Activated T-helper 17 cell treated with anti-CD3 and anti-CD28 coated beads, Interleukin-2, amount 50 U/mL, for 72 hours (primary cell): ENCODE data around the gene PDIK1L. TPM values are rescaled to one million over a fixed set of nuclear protein-coding genes. Genes with fewer than 3 reads are reported as not detected.

ENCODE experiments used
- ATAC-seq: fragments of 150-1000 bp; cut with Tn5 transposase; replicated peaks from 2 replicates; pipeline ENCODE4 v1.10.0; 2021; ENCODE audit warnings: mild to moderate bottlenecking, moderate library complexity
- H3K27ac Mint-ChIP-seq: one replicate; pipeline ENCODE4 v1.8.0; 2022; ENCODE audit warnings: mixed read lengths
- H3K27me3 Mint-ChIP-seq: one replicate; pipeline ENCODE4 v1.8.0; 2022; ENCODE audit warnings: mixed read lengths
- H3K36me3 Mint-ChIP-seq: one replicate; pipeline ENCODE4 v1.8.0; 2022; ENCODE audit warnings: low read depth, mild to moderate bottlenecking, mixed read lengths
- H3K4me1 Mint-ChIP-seq: one replicate; pipeline ENCODE4 v1.8.0; 2022; ENCODE audit warnings: mixed read lengths
- H3K4me3 Mint-ChIP-seq: one replicate; pipeline ENCODE4 v1.8.0; 2022; ENCODE audit warnings: mild to moderate bottlenecking, mixed read lengths
- H3K9me3 Mint-ChIP-seq: one replicate; pipeline ENCODE4 v1.8.0; 2022; ENCODE audit warnings: mixed read lengths
- total RNA-seq, 2 donors: library from RNA; stranded (reverse); gene quantifications; one replicate each; pipeline ENCODE4 v1.2.3, GENCODE V29; 2022

Gene PDIK1L
- total RNA-seq, 2 donors from 2014 or later, result 11.2 to 12.3 TPM

DNA sequence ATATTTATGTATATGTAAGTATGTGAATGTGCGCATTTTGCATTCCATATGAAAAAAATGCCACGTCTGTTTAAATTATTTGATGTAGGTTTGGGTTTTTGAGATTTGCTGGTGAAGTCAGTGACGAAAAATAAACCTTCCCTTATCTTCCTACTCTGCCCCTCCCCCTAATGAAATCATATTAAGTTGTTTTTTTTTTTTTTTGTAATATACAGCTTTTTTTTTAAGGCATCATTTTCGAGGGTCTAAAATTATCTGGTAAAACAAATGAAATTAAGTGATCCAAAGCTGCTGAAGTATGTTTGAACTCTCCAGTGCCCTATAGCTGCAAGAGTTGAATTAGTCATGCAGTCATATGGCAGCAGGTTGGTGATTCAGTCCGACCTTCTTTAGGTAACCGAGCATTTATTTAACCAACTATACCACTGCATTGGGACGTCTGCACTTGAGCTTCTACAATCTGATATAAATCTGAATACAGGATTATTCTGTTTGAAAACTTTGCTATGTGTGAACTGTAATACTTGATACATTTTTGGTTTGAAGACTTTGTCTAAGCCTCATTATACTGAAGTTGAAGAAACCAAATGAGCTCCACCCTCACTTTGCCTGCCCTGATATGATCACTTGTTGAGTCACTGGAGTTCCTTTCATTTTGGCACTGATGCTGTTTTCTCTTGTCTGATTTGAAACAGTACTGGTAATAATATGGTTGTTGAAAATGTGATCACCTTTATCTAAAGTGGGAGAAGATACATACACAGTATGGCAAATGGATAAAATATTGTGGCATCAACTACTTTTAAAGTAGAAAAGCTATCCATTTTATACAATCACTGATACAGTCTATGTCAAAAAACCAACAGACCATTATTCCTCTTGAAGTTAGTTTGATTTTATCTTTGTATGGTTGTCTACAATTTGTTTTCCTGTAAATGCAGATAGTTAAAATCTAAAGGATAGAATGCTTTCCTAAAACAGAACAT is 11.7 kb downstream of the PDIK1L start:
- H3K36me3 Mint-ChIP-seq, result peaks cover 35% of the 10 kb centered on the region
- ATAC-seq, result peak; percentile 82
- no peaks in the 10 kb centered on the region for H3K27me3 Mint-ChIP-seq
- H3K4me3 Mint-ChIP-seq, result peak overlapping the region; percentile 54
- peak overlapping the region; percentile 39 for H3K27ac Mint-ChIP-seq
- no peaks in the 10 kb centered on the region for H3K9me3 Mint-ChIP-seq
- peaks cover 26% of the 10 kb centered on the region for H3K4me1 Mint-ChIP-seq

- Mint-ChIP-seq H3K36me3 (peaks cover 21% of the 10 kb centered on the region), H3K27me3 (no peaks in the 10 kb centered on the region), H3K4me3 (peak overlapping the region; percentile 60), H3K27ac (peak overlapping the region; percentile 19), H3K9me3 (no peaks in the 10 kb centered on the region), H3K4me1 (peaks cover 22% of the 10 kb centered on the region)
- ATAC-seq, result no peak
Observed at GRCh38 chr1:26124418-26125331, 13.1 kb downstream of the PDIK1L start.

DNA sequence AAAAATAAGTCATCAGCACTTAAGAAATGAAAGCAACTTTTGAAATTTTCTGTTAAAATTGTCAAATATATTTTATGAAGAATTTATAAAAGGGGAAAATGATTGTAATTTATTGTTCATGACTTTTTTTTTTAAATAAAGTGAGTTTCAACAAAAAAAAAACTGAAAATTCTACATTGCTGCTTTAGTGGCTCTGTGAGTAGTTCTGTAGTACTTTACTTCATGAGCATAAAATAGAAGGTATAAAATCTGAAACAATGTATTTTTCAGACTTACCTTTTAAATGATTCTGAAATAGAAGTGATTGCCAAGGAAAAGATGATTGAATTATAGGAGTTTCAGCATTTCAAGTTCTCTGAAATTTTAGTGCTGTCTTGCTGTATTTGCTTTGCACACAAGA is 13.8 kb downstream of the PDIK1L start:
- Mint-ChIP-seq H3K36me3 (peaks cover 14% of the 10 kb centered on the region), H3K9me3 (no peaks in the 10 kb centered on the region), H3K27ac (peak overlapping the region; percentile 93), H3K27me3 (no peaks in the 10 kb centered on the region), H3K4me1 (peaks cover 21% of the 10 kb centered on the region), H3K4me3 (peak overlapping the region; percentile 77)
- no peak for ATAC-seq

GRCh38 chr1:26125946-26126320 is 14.3 kb downstream of the PDIK1L start:
- no peak for ATAC-seq
- peak overlapping the region; percentile 77 for H3K4me3 Mint-ChIP-seq
- no peaks in the 10 kb centered on the region for H3K27me3 Mint-ChIP-seq
- H3K9me3 Mint-ChIP-seq, result no peaks in the 10 kb centered on the region
- peak overlapping the region; percentile 93 for H3K27ac Mint-ChIP-seq
- H3K36me3 Mint-ChIP-seq, result peaks cover 13% of the 10 kb centered on the region
- H3K4me1 Mint-ChIP-seq, result peaks cover 21% of the 10 kb centered on the region

DNA sequence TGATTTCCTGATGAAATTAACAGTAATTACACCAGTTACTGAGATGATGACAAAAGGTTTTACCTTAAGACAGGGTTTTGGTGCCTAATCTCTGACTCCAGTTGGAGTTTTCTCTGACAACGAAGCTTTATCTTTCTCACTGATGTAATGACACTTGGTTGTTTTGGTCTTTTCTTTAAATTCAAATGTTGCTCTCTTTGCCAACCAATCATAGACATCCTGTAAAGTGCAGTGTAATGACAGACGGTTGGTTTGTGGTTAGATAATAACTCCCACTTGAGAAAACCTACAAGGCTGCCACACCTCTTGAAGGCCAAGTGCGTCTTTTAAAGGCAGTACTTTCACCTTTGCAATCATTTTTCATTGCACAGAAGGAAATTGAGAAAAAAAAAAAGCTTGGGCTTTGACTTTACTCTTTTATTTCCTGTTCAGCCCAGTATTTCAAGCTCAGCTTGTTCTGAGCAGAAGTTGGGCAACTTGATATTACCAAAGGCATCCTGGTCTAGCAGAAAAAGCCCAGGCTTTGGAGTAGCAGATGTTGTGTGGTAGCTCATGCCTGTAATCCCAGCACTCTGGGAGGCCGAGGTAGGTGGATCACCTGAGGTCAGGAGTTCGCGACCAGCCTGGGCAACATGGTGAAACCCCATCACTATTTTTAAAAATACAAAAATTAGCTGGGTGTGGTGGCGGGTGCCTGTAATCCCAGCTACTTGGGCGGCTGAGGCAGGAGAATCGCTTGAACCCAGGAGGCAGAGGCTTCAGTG is 14.9 kb downstream of the PDIK1L start:
- Mint-ChIP-seq H3K36me3 (peaks cover 12% of the 10 kb centered on the region), H3K4me3 (peak overlapping the region; percentile 77), H3K9me3 (no peaks in the 10 kb centered on the region), H3K4me1 (peaks cover 21% of the 10 kb centered on the region), H3K27me3 (no peaks in the 10 kb centered on the region), H3K27ac (peak overlapping the region; percentile 93)
- ATAC-seq, result peak; percentile 84

DNA sequence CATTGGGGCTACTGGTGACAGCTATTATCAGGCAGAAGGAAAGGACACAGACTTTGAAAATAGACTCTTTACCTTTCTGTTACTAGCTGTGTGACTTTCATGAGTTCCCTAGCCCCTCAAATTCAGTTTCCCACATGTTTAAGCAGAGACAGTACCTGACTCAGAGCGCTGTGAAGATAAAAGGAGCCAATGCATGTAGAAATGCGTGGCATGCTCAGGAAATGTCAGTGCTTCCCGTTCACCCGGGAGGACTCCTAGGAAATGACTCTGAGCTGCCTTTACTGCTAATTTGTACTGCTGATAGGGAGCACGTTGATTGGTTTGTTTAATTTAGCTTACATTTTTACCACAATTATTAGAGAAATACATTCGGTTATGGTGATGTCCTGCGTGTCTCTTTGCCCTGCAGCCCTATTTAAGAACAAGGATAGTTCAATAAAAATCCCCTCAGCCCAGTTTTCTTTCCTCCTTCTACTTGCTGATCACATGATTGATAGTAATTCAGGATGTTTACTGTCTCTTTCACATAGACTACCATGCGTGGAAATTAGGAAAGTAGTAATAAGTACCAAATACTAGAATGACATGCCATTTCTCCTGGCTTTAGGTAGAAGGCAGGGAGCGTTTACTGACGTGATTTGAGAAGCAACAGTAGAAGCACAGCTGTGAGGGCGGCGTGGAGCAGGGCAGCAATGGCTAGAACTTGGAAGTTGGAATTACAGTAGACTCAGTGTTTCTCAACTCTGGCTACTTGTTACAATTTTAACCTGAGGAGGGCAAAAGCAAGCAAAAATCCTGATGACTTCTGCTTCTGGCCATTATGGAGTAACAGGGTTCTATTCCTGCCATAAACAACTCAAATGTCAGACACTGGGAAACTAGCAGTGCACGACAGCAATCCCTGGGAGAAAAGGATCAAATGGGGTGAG is 15.9 kb downstream of the PDIK1L start:
- peak overlapping the region; percentile 93 for H3K27ac Mint-ChIP-seq
- peak overlapping the region; percentile 77 for H3K4me3 Mint-ChIP-seq
- peaks cover 2% of the 10 kb centered on the region for H3K36me3 Mint-ChIP-seq
- H3K27me3 Mint-ChIP-seq, result no peaks in the 10 kb centered on the region
- ATAC-seq, result peak; percentile 13
- peaks cover 21% of the 10 kb centered on the region for H3K4me1 Mint-ChIP-seq
- no peaks in the 10 kb centered on the region for H3K9me3 Mint-ChIP-seq

DNA sequence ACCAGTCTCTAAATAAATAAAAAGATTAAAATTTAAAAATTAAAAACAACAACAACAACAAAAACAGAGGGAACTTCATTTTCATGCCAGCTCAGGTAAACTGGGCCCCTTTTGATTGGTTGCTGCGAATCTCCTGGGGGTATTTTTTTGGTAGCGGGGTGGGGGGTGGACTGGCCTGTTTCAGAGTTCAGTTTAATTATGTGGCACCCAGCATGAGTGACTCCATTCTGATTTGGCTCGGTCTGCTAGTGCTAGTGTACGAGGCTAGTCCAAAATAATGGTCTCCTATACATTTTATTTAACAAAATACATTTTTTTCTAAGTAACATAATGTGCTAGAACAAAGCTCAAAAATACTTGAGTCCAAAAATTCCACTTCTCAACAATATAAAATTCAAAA is 18.2 kb downstream of the PDIK1L start:
- Mint-ChIP-seq H3K27me3 (no peaks in the 10 kb centered on the region), H3K9me3 (no peaks in the 10 kb centered on the region), H3K4me3 (no peak overlapping the region), H3K4me1 (peaks cover 17% of the 10 kb centered on the region), H3K36me3 (no peaks in the 10 kb centered on the region), H3K27ac (no peak overlapping the region)
- ATAC-seq, result no peak

DNA sequence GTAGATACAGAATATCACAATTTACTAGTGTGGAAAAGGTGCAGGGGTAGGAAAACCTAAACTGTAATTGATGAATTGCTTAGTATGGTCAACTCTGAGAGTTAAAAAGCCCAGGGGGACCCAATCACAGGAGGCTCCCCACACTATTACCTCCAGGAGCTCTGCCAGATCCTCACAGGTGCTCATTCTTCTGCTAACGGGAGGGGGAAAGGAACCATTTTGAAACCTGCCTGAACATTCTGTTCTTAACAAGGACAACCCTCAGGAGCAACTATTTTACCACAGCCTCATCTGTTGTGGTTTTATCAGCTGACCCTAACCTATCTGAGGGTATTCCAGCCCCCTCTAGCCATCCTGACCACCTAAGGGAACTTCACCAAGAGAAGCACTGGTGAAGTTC is 19.1 kb downstream of the PDIK1L start:
- no peak overlapping the region for H3K27ac Mint-ChIP-seq
- H3K36me3 Mint-ChIP-seq, result no peaks in the 10 kb centered on the region
- H3K4me1 Mint-ChIP-seq, result peaks cover 16% of the 10 kb centered on the region
- no peaks in the 10 kb centered on the region for H3K27me3 Mint-ChIP-seq
- no peak overlapping the region for H3K4me3 Mint-ChIP-seq
- ATAC-seq, result no peak
- no peaks in the 10 kb centered on the region for H3K9me3 Mint-ChIP-seq

- Mint-ChIP-seq H3K4me3 (no peak overlapping the region), H3K4me1 (peaks cover 8% of the 10 kb centered on the region), H3K27me3 (no peaks in the 10 kb centered on the region), H3K9me3 (no peaks in the 10 kb centered on the region), H3K27ac (no peak overlapping the region), H3K36me3 (no peaks in the 10 kb centered on the region)
- ATAC-seq, result no peak
Observed at GRCh38 chr1:26132128-26132833, 20.7 kb downstream of the PDIK1L start.

DNA sequence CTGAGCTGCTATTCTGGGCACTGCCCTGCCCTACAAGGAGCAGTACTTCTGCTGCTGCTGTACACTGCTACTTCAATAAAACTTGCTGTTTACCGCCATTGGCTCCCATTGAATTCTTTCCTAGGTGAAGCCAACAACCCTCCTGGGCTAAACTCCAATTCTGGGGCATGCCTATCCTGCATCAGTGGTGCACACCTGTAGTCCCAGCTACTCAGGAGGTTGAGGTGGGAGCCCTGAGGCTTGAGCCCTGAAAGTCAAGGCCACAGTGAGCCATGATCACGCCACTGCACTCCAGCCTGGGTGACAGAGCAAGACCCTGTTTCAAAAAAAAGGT is 21.2 kb downstream of the PDIK1L start:
- no peaks in the 10 kb centered on the region for H3K36me3 Mint-ChIP-seq
- peaks cover 3% of the 10 kb centered on the region for H3K4me1 Mint-ChIP-seq
- no peak overlapping the region for H3K4me3 Mint-ChIP-seq
- no peak for ATAC-seq
- no peak overlapping the region for H3K27ac Mint-ChIP-seq
- H3K27me3 Mint-ChIP-seq, result no peaks in the 10 kb centered on the region
- no peaks in the 10 kb centered on the region for H3K9me3 Mint-ChIP-seq

GRCh38 chr1:26134466-26134865 is 22.8 kb downstream of the PDIK1L start:
- no peak for ATAC-seq
- H3K36me3 Mint-ChIP-seq, result no peaks in the 10 kb centered on the region
- no peak overlapping the region for H3K4me3 Mint-ChIP-seq
- H3K27ac Mint-ChIP-seq, result no peak overlapping the region
- no peaks in the 10 kb centered on the region for H3K9me3 Mint-ChIP-seq
- no peaks in the 10 kb centered on the region for H3K4me1 Mint-ChIP-seq
- H3K27me3 Mint-ChIP-seq, result no peaks in the 10 kb centered on the region

DNA sequence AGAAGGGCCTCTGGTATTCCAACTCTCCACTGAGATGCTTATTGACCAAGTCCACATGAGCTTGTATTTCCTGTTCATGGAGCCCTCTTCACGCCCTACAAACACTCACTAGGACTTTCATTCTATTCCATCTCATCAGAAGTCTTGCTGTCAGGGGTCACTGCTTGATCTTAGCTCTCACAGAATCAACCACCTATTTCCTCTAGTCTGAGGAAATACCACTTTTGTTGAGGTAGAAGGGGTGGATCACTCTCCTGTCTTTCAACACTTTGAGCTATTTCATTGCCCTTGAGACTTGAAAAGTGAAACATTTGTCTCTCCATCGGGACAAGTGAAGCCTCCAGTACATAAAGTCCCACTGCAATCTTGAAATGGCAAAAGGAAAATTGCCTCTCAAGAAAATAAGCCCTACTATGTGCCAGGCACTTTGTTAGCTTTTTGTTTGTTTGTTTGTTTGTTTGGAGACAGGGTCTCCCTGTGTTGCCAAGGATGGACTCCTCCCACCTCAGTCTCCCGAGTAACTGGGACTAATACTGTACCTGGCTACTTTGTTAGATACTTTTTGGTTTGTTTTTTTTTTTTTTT is 27.4 kb downstream of the PDIK1L start:
- Mint-ChIP-seq H3K27me3 (no peaks in the 10 kb centered on the region), H3K4me1 (no peaks in the 10 kb centered on the region), H3K4me3 (no peak overlapping the region), H3K9me3 (no peaks in the 10 kb centered on the region), H3K27ac (no peak overlapping the region), H3K36me3 (no peaks in the 10 kb centered on the region)
- no peak for ATAC-seq

GRCh38 chr1:26142159-26142558 is 30.5 kb downstream of the PDIK1L start:
- Mint-ChIP-seq H3K4me1 (no peaks in the 10 kb centered on the region), H3K9me3 (no peaks in the 10 kb centered on the region), H3K27me3 (no peaks in the 10 kb centered on the region), H3K36me3 (no peaks in the 10 kb centered on the region), H3K4me3 (no peak overlapping the region), H3K27ac (no peak overlapping the region)
- ATAC-seq, result no peak
